ENCODE measurements around the gene SLC24A3. TPM values are rescaled to one million over a fixed set of nuclear protein-coding genes. Genes with fewer than 3 reads are reported as not detected.

SLC24A3 gene
- total and polyA plus RNA-seq, 2 of the 13 experiments (the other 11 are each of a cell fraction or from before 2014, with no cell fraction given), result not detected

DNA sequence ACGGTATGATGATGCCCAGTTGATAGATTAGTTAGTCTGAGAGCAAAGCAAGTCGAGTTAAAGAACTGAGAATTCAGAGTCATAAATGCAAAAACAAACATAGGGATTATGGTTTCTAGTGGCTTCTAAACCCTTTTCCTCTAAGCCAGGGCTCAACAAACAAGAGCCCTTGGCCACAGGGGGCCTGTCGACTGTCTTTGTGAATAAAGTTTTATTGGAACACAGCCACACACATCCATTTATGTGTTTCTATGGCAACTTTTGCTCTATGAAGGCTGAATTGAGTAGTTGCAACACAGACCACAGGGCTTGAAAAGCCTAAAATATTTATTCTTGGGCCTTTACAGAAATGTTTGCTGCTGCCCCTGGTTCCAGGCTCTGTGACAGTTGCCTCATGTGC is 76.2 kb downstream of the SLC24A3 start:
- Histone ChIP-seq H3K79me2 (ENCODE audit: insufficient read depth, low read length) (no peaks in the 10 kb centered on the region), H3K27me3 (ENCODE audit: control insufficient read depth in 1 of 2, insufficient read depth in 2 of 2, low read length in 2 of 2) (no peaks in the 10 kb centered on the region), H3K9me3 (ENCODE audit: low read length) (no peaks in the 10 kb centered on the region), H2AFZ (ENCODE audit: low read length) (no peak overlapping the region), H3K36me3 (replicated peaks in 1 of 2; ENCODE audit: control insufficient read depth in 1 of 2, insufficient read depth in 2 of 2, low read length in 2 of 2) (no peaks in the 10 kb centered on the region), H3K27ac (ENCODE audit: extremely low read length, insufficient read depth, low read length) (no peak overlapping the region), H3K4me1 (ENCODE audit: insufficient read depth, low read length) (no peaks in the 10 kb centered on the region), H3K4me2 (ENCODE audit: low read depth, low read length) (no peak overlapping the region), H4K20me1 (ENCODE audit: insufficient read depth, low read length) (no peaks in the 10 kb centered on the region), H3K4me3 (replicated peaks in 1 of 3; ENCODE audit: insufficient read depth in 1 of 3, low read depth in 2 of 3, low read length in 3 of 3) (no peak overlapping the region), H3K9ac (ENCODE audit: insufficient read depth, low read depth, low read length) (no peak overlapping the region)
- POLR2A ChIA-PET, result no interaction called here
- CTCF ChIA-PET (ENCODE audit: low intra/inter-chr PET ratio, low total read pairs), result no interaction called here
- BruUV-seq (replicated peaks), result no TSS peak
- intact Hi-C loops (cut with micrococcal nuclease; ENCODE audit: unreplicated experiment), result no loop called here
- ATAC-seq, result no peak
- no peak for DNase-seq (ENCODE audit: low spot score)
- TF ChIP-seq, protein P1, sequence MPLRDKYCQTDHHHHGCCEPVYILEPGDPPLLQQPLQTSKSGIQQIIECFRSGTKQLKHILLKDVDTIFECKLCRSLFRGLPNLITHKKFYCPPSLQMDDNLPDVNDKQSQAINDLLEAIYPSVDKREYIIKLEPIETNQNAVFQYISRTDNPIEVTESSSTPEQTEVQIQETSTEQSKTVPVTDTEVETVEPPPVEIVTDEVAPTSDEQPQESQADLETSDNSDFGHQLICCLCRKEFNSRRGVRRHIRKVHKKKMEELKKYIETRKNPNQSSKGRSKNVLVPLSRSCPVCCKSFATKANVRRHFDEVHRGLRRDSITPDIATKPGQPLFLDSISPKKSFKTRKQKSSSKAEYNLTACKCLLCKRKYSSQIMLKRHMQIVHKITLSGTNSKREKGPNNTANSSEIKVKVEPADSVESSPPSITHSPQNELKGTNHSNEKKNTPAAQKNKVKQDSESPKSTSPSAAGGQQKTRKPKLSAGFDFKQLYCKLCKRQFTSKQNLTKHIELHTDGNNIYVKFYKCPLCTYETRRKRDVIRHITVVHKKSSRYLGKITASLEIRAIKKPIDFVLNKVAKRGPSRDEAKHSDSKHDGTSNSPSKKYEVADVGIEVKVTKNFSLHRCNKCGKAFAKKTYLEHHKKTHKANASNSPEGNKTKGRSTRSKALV (CRISPR knock-in tag; IDR thresholded peaks at IDR 0.05), result no peak
- TF ChIP-seq, protein P2, sequence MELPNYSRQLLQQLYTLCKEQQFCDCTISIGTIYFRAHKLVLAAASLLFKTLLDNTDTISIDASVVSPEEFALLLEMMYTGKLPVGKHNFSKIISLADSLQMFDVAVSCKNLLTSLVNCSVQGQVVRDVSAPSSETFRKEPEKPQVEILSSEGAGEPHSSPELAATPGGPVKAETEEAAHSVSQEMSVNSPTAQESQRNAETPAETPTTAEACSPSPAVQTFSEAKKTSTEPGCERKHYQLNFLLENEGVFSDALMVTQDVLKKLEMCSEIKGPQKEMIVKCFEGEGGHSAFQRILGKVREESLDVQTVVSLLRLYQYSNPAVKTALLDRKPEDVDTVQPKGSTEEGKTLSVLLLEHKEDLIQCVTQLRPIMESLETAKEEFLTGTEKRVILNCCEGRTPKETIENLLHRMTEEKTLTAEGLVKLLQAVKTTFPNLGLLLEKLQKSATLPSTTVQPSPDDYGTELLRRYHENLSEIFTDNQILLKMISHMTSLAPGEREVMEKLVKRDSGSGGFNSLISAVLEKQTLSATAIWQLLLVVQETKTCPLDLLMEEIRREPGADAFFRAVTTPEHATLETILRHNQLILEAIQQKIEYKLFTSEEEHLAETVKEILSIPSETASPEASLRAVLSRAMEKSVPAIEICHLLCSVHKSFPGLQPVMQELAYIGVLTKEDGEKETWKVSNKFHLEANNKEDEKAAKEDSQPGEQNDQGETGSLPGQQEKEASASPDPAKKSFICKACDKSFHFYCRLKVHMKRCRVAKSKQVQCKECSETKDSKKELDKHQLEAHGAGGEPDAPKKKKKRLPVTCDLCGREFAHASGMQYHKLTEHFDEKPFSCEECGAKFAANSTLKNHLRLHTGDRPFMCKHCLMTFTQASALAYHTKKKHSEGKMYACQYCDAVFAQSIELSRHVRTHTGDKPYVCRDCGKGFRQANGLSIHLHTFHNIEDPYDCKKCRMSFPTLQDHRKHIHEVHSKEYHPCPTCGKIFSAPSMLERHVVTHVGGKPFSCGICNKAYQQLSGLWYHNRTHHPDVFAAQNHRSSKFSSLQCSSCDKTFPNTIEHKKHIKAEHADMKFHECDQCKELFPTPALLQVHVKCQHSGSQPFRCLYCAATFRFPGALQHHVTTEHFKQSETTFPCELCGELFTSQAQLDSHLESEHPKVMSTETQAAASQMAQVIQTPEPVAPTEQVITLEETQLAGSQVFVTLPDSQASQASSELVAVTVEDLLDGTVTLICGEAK (IDR thresholded peaks at IDR 0.05), result no peak
- TF ChIP-seq, protein P2 (CRISPR knock-in tag; IDR thresholded peaks at IDR 0.05), result peak; percentile 58; the same call in 1 of the 2 replicates
- no peak for FAIRE-seq
- WGBS (ENCODE audit: low lambda C conversion rate), result 11% methylated on average over 3 of the region's 3 CpGs
- in situ Hi-C loops (cut with HindIII; ENCODE audit: extremely low pct_ligation_motif_present, low pct_unique_long_range_greater_than_20kb), result no loop called here
